Measurements from ENCODE around the gene SUCLG1.

DNA sequence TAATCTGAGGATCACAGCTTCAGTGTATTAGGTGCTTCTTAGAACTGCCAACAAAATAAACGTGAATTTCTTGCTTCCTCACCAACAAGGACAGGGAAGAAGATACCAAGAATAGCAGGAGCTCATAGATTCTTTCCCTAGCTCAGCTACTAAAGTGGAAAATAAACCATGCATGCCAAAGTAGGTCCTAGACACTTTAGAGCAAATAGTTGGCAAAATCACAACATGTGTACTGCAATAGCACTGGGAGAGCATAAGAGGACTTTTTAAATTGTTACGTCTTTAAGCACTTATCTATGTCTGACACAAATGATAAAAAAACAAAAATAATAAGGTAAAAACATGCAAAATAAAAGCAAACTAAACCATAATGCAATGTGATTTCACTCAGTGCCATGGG lies 49.5 kb downstream of the SUCLG1 start:
- TF ChIP-seq CTCF (IDR thresholded peaks at IDR 0.05; ENCODE audit: insufficient read depth, low read depth, low read length): no peak
- TF ChIP-seq EZH2 (IDR thresholded peaks at IDR 0.05; ENCODE audit: insufficient read depth, low read length): no peak

Data from astrocyte (in vitro differentiated cells and primary cell).